Motor neuron (in vitro differentiated cells): ENCODE results near the gene TMEM62. TPM values are rescaled to one million over a fixed set of nuclear protein-coding genes. Genes with fewer than 3 reads are reported as not detected.

Experiments used
- total RNA-seq, 8 experiments: library from RNA; unstranded; fragments of 300-600 nt; gene quantifications; 2 replicates each; pipeline versions ENCODE4 v1.2.3 to v1.2.4, GENCODE V29; 2022

TMEM62 gene
- total RNA-seq, 8 experiments from 2014 or later: 7.3 to 14.8 (median 9.6) TPM

Other genes with a start within 250 kb of the TMEM62 start
- 10 to 100 TPM in 7 of 8 experiments, 1 to 10 TPM in 1; 7.6 to 26.0 (median 20.3) TPM for gene TTBK2, start 212.8 kb upstream of the TMEM62 start, total RNA-seq
- gene UBR1, start 27.5 kb upstream of the TMEM62 start, total RNA-seq: 10 to 100 TPM; 26.3 to 49.0 (median 36.4) TPM
- 10 to 100 TPM; 21.2 to 62.7 (median 33.3) TPM for gene CCNDBP1, start 51.8 kb downstream of the TMEM62 start, total RNA-seq
- under 1 TPM in 3 of 8 experiments, not detected in 5; 0.17 to 0.81 (median 0.27) TPM for gene EPB42, start 87.4 kb downstream of the TMEM62 start, total RNA-seq
- gene TGM5, start 133.3 kb downstream of the TMEM62 start, total RNA-seq: 1 to 10 TPM in 1 of 8 experiments, under 1 TPM in 1, not detected in 6; 0.33 to 4.4 TPM
- gene TGM7, start 168.7 kb downstream of the TMEM62 start, total RNA-seq: under 1 TPM in 1 of 8 experiments, not detected in 7; 0.62 TPM
- gene LCMT2, start 197.0 kb downstream of the TMEM62 start, total RNA-seq: 10 to 100 TPM in 2 of 8 experiments, 1 to 10 TPM in 6; 3.9 to 11.4 (median 8.5) TPM
- gene ZSCAN29, start 237.5 kb downstream of the TMEM62 start, total RNA-seq: 10 to 100 TPM; 19.9 to 58.8 (median 24.2) TPM
- 10 to 100 TPM in 3 of 8 experiments, 1 to 10 TPM in 5; 4.9 to 30.4 (median 8.5) TPM for gene TUBGCP4, start 237.5 kb downstream of the TMEM62 start, total RNA-seq